HG02970 (cell line): Measurements from ENCODE around the gene ULK2.
A peak's percentile ranks its signal among the peaks of the same experiment; 100 is the strongest.
"Not testable (repeated sequence)": the region's sequence is repeated elsewhere in the genome, so short reads cannot be mapped to it uniquely, and the experiment has no call there.

Source experiments
- ATAC-seq: cut with Tn5 transposase; IDR thresholded peaks from one replicate; pipeline ENCODE4 v1.9.1; 2021; ENCODE audit warnings: mild to moderate bottlenecking, moderate library complexity, moderate number of reproducible peaks; ENCODE audit not compliant: unreplicated experiment, low FRiP score

The ULK2 gene

GRCh38 chr17:19867329-19868078, at the start of gene ULK2:
TSS of gene ULK2 (minus strand) at chr17:19867936. CDS start at chr17:19867417, 519 bp downstream.
- ATAC-seq = peak; percentile 48

GRCh38 chr17:19915245-19915978, 47.7 kb upstream of the ULK2 start:
- no peak for ATAC-seq

GRCh38 chr17:19911033-19911432, 43.3 kb upstream of the ULK2 start:
- no peak for ATAC-seq

- no peak for ATAC-seq
Measured at GRCh38 chr17:19909139-19909538, 41.4 kb upstream of the ULK2 start.

GRCh38 chr17:19905502-19905901, 37.8 kb upstream of the ULK2 start:
- ATAC-seq = no peak

- ATAC-seq = no peak
Measured at GRCh38 chr17:19904924-19905323, 37.2 kb upstream of the ULK2 start.

- no peak for ATAC-seq
Measured at GRCh38 chr17:19904412-19904811, 36.7 kb upstream of the ULK2 start.

- ATAC-seq = no peak
Measured at GRCh38 chr17:19900809-19901208, 33.1 kb upstream of the ULK2 start.

- no peak for ATAC-seq
Measured at GRCh38 chr17:19897903-19898302, 30.2 kb upstream of the ULK2 start.

- no peak for ATAC-seq
Measured at GRCh38 chr17:19897090-19897837, 29.5 kb upstream of the ULK2 start.

- no peak for ATAC-seq
Measured at GRCh38 chr17:19896679-19897078, 28.9 kb upstream of the ULK2 start.

- ATAC-seq = not testable (repeated sequence)
Measured at GRCh38 chr17:19890554-19890953, 22.8 kb upstream of the ULK2 start.

- not testable (repeated sequence) for ATAC-seq
Measured at GRCh38 chr17:19890001-19890400, 22.3 kb upstream of the ULK2 start.

- no peak for ATAC-seq
Measured at GRCh38 chr17:19886116-19886515, 18.4 kb upstream of the ULK2 start.

- ATAC-seq = no peak
Measured at GRCh38 chr17:19883537-19884215, 15.9 kb upstream of the ULK2 start.

GRCh38 chr17:19880393-19880792, 12.7 kb upstream of the ULK2 start:
- no peak for ATAC-seq

- ATAC-seq = no peak
Measured at GRCh38 chr17:19877364-19877945, 9.7 kb upstream of the ULK2 start.

GRCh38 chr17:19876529-19877161, 8.9 kb upstream of the ULK2 start:
- ATAC-seq = no peak

GRCh38 chr17:19874256-19874655, 6.5 kb upstream of the ULK2 start:
- ATAC-seq = no peak

- ATAC-seq = no peak
Measured at GRCh38 chr17:19873346-19873745, 5.6 kb upstream of the ULK2 start.
